Neural cell (in vitro differentiated cells): ENCODE results near the gene LAMC2. TPM values are rescaled to one million over a fixed set of nuclear protein-coding genes. Genes with fewer than 3 reads are reported as not detected.

Experiments used
- H2AFZ ChIP-seq: fragments of 200-600, 300-800 bp; sonication (generic), shearing (Covaris generic); 2 replicates; pipeline ENCODE4 v1.6.0; 2014; ENCODE audit warnings: low read depth, mild to moderate bottlenecking, antibody characterized with exemption, low read length, moderate library complexity
- H3F3A ChIP-seq: fragments of 200-600 bp; shearing (Covaris generic); 2 replicates; pipeline ENCODE4 v1.6.1; 2016; ENCODE audit warnings: mild to moderate bottlenecking, moderate library complexity, mixed read lengths, antibody characterized with exemption, low read length; ENCODE audit not compliant: insufficient read depth, poor library complexity, severe bottlenecking
- H3K27ac ChIP-seq: fragments of 200-600, 300-800 bp; sonication (generic), shearing (Covaris generic); 2 replicates; pipeline ENCODE4 v1.5.1; 2014; ENCODE audit warnings: mild to moderate bottlenecking, low read length, moderate library complexity
- H3K27me3 ChIP-seq: fragments of 300-800, 200-600 bp; sonication (generic), shearing (Covaris generic); 2 replicates; pipeline ENCODE4 v1.6.0; 2014; ENCODE audit warnings: mild to moderate bottlenecking, low read depth, low read length, moderate library complexity; ENCODE audit not compliant: insufficient read depth
- H3K36me3 ChIP-seq: fragments of 300-800, 200-600 bp; sonication (generic), shearing (Covaris generic); 2 replicates; pipeline ENCODE4 v1.5.1; 2014; ENCODE audit warnings: mild to moderate bottlenecking, antibody characterized with exemption, low read length, moderate library complexity; ENCODE audit not compliant: insufficient read depth
- H3K4me2 ChIP-seq: fragments of 300-800, 200-600 bp; sonication (generic), shearing (Covaris generic); 2 replicates; pipeline ENCODE4 v1.6.0; 2014; ENCODE audit warnings: mild to moderate bottlenecking, low read length
- H3K4me3 ChIP-seq: fragments of 300-800, 200-600 bp; sonication (generic), shearing (Covaris generic); 2 replicates; pipeline ENCODE4 v1.5.1; 2014; ENCODE audit warnings: mild to moderate bottlenecking, low read length, moderate library complexity
- H3K79me2 ChIP-seq: fragments of 200-600 bp; shearing (Covaris generic); replicated peaks from 2 replicates; pipeline ENCODE4 v1.6.0; 2014; ENCODE audit warnings: mild to moderate bottlenecking, low read length, moderate library complexity; ENCODE audit not compliant: insufficient read depth
- H3K9ac ChIP-seq: fragments of 300-800, 200-600 bp; sonication (generic), shearing (Covaris generic); 2 replicates; pipeline ENCODE4 v1.6.1; 2016; ENCODE audit warnings: mild to moderate bottlenecking, low read length, mixed read lengths
- H3K9me2 ChIP-seq: fragments of 200-600 bp; shearing (Covaris generic); 2 replicates; pipeline ENCODE4 v1.6.1; 2016; ENCODE audit warnings: mild to moderate bottlenecking, low read length, mixed read lengths; ENCODE audit not compliant: insufficient read depth
- H3K9me3 ChIP-seq: fragments of 200-600, 300-800 bp; sonication (generic), shearing (Covaris generic); 2 replicates; pipeline ENCODE4 v1.6.1; 2016; ENCODE audit warnings: mild to moderate bottlenecking, mixed run types, low read length, moderate library complexity, mixed read lengths
- H4K20me1 ChIP-seq: fragments of 200-600 bp; shearing (Covaris generic); 2 replicates; pipeline ENCODE4 v1.6.1; 2016; ENCODE audit warnings: mild to moderate bottlenecking, mixed run types; ENCODE audit not compliant: insufficient read depth
- CTCF ChIP-seq: fragments of 450-650 bp; IDR thresholded peaks from 2 replicates; pipeline ENCODE4 v1.5.1; 2014; ENCODE audit warnings: antibody characterized with exemption, mild to moderate bottlenecking, moderate library complexity; ENCODE audit not compliant: poor library complexity, severe bottlenecking
- EP300 ChIP-seq: fragments of 450-650 bp; conservative IDR thresholded peaks from 2 replicates; pipeline ENCODE4 v1.6.1; 2014; ENCODE audit warnings: antibody characterized with exemption, mild to moderate bottlenecking, moderate library complexity; ENCODE audit not compliant: poor library complexity, severe bottlenecking
- EZH2 ChIP-seq: fragments of 200-600, 300-800 bp; shearing (Covaris generic), sonication (generic); IDR thresholded peaks from 2 replicates; pipeline ENCODE4 v1.6.1; 2014; ENCODE audit warnings: antibody characterized with exemption, low read length, borderline replicate concordance, mild to moderate bottlenecking; ENCODE audit not compliant: insufficient read depth, poor library complexity, severe bottlenecking
- MXI1 ChIP-seq: fragments of 450-650 bp; conservative IDR thresholded peaks from 2 replicates; pipeline ENCODE4 v1.6.1; 2014; ENCODE audit warnings: antibody characterized with exemption, mild to moderate bottlenecking; ENCODE audit not compliant: poor library complexity, severe bottlenecking
- POLR2AphosphoS5 ChIP-seq: IDR thresholded peaks from 2 replicates; pipeline ENCODE4 v1.6.1; 2012
- RAD21 ChIP-seq: fragments of 450-650 bp; conservative IDR thresholded peaks from 2 replicates; pipeline ENCODE4 v1.6.1; 2014; ENCODE audit warnings: antibody characterized with exemption, mild to moderate bottlenecking, moderate library complexity
- REST ChIP-seq: IDR thresholded peaks from 2 replicates; pipeline ENCODE4 v1.6.1; 2012; ENCODE audit warnings: borderline replicate concordance
- SMC3 ChIP-seq: fragments of 450-650 bp; conservative IDR thresholded peaks from 2 replicates; pipeline ENCODE4 v1.6.1; 2014; ENCODE audit warnings: antibody characterized with exemption, mild to moderate bottlenecking, moderate library complexity; ENCODE audit not compliant: poor library complexity
- TAF1 ChIP-seq: IDR thresholded peaks from 2 replicates; pipeline ENCODE4 v1.6.1; 2012; ENCODE audit warnings: low read depth
- polyA plus RNA-seq: library from polyadenylated mRNA; depleted of rRNA; stranded (reverse); fragments of >200 nt; gene quantifications from 2 replicates; pipeline ENCODE4 v1.2.3, GENCODE V29; 2014

LAMC2 gene
- polyA plus RNA-seq, 1 donor from 2014 or later, result 0.67 TPM

- TF ChIP-seq SMC3 (no peak), MXI1 (no peak), POLR2AphosphoS5 (no peak), CTCF (no peak), EZH2 (no peak), RAD21 (no peak), TAF1 (no peak), EP300 (no peak), REST (no peak)
- H2AFZ ChIP-seq, result no peak overlapping the region
- H3K4me3 ChIP-seq, result no peak overlapping the region
- no peak overlapping the region for H3K4me2 ChIP-seq
- H3K9me2 ChIP-seq, result no peaks in the 10 kb centered on the region
- no peaks in the 10 kb centered on the region for H3K36me3 ChIP-seq
- H3K9ac ChIP-seq, result no peak overlapping the region
- H3F3A ChIP-seq, result no peaks in the 10 kb centered on the region
- H3K27ac ChIP-seq, result no peak overlapping the region
- H3K9me3 ChIP-seq, result no peaks in the 10 kb centered on the region
- H3K27me3 ChIP-seq, result no peaks in the 10 kb centered on the region
- no peaks in the 10 kb centered on the region for H3K79me2 ChIP-seq
- no peaks in the 10 kb centered on the region for H4K20me1 ChIP-seq
Measured at GRCh38 chr1:183143576-183144315, 42.3 kb upstream of the LAMC2 start.

GRCh38 chr1:183144752-183145151, 41.3 kb upstream of the LAMC2 start:
- H3K27ac ChIP-seq, result no peak overlapping the region
- no peaks in the 10 kb centered on the region for H3K9me2 ChIP-seq
- no peak overlapping the region for H2AFZ ChIP-seq
- H3F3A ChIP-seq, result no peaks in the 10 kb centered on the region
- no peaks in the 10 kb centered on the region for H3K36me3 ChIP-seq
- no peak overlapping the region for H3K9ac ChIP-seq
- H4K20me1 ChIP-seq, result no peaks in the 10 kb centered on the region
- no peak overlapping the region for H3K4me2 ChIP-seq
- no peak overlapping the region for H3K4me3 ChIP-seq
- H3K27me3 ChIP-seq, result no peaks in the 10 kb centered on the region
- H3K9me3 ChIP-seq, result no peaks in the 10 kb centered on the region
- TF ChIP-seq CTCF (no peak), SMC3 (no peak), TAF1 (no peak), MXI1 (no peak), REST (no peak), EZH2 (no peak), EP300 (no peak)
- H3K79me2 ChIP-seq, result no peaks in the 10 kb centered on the region
